Smooth muscle cell (in vitro differentiated cells): ENCODE results near the gene ALKBH2. TPM values are rescaled to one million over a fixed set of nuclear protein-coding genes. Genes with fewer than 3 reads are reported as not detected.

Experiments used
- DNase-seq: peaks from one replicate; lab custom pipeline; 2025; ENCODE audit not compliant: unreplicated experiment; lab: John Stamatoyannopoulos, UW
- H2AFZ ChIP-seq: fragments of 200-600 bp; sonication (generic); 2 replicates; pipeline ENCODE4 v1.6.0; 2016; ENCODE audit warnings: antibody characterized with exemption, low read depth, mild to moderate bottlenecking
- H3F3A ChIP-seq: fragments of 200-600 bp; sonication (generic); 2 replicates; pipeline ENCODE4 v1.6.0; 2017; ENCODE audit warnings: antibody characterized with exemption, low read depth
- H3K27ac ChIP-seq: fragments of 200-600 bp; sonication (generic); 2 replicates; pipeline ENCODE4 v1.5.1; 2016; ENCODE audit warnings: low read depth, mild to moderate bottlenecking
- H3K27me3 ChIP-seq: fragments of 200-600 bp; sonication (generic); 2 replicates; pipeline ENCODE4 v1.6.1; 2016; ENCODE audit warnings: low read depth, mild to moderate bottlenecking
- H3K36me3 ChIP-seq: fragments of 200-600 bp; sonication (generic); 2 replicates; pipeline ENCODE4 v1.5.1; 2016; ENCODE audit warnings: low read depth
- H3K4me1 ChIP-seq: fragments of 200-600 bp; sonication (generic); 2 replicates; pipeline ENCODE4 v1.5.1; 2016; ENCODE audit warnings: low read depth
- H3K4me2 ChIP-seq: fragments of 200-600 bp; sonication (generic); 2 replicates; pipeline ENCODE4 v1.6.0; 2016; ENCODE audit warnings: mild to moderate bottlenecking
- H3K4me3 ChIP-seq: fragments of 200-600 bp; sonication (generic); 2 replicates; pipeline ENCODE4 v1.5.1; 2016; ENCODE audit warnings: mild to moderate bottlenecking
- H3K79me2 ChIP-seq: fragments of 200-600 bp; sonication (generic); 2 replicates; pipeline ENCODE4 v1.6.0; 2016; ENCODE audit warnings: low read depth, mild to moderate bottlenecking
- H3K9ac ChIP-seq: fragments of 200-600 bp; sonication (generic); 2 replicates; pipeline ENCODE4 v1.6.0; 2016; ENCODE audit warnings: low read depth
- H3K9me3 ChIP-seq: fragments of 200-600 bp; sonication (generic); replicated peaks from 2 replicates; pipeline ENCODE4 v1.5.1; 2016; ENCODE audit warnings: low read depth
- H4K20me1 ChIP-seq: fragments of 200-600 bp; sonication (generic); 2 replicates; pipeline ENCODE4 v1.6.0; 2016; ENCODE audit warnings: low read depth
- WGBS: methylation state at CpG from one replicate; pipeline ENCODE4 v1.1.7; 2016; ENCODE audit warnings: low lambda C conversion rate; 5-methylcytosine and 5-hydroxymethylcytosine counted together
- polyA plus RNA-seq: library from polyadenylated mRNA; unstranded; fragments of >200 nt; fragmentation: Nextera tagmentation; extraction: Ambion mirVana; gene quantifications from 2 replicates; pipeline ENCODE4 v1.2.1, GENCODE V29; 2016
- total RNA-seq: library from RNA; depleted of rRNA; stranded (reverse); fragments of >200 nt; gene quantifications from 2 replicates; pipeline ENCODE4 v1.2.3, GENCODE V29; 2014
- TF ChIP-seq, protein P1 (sequence below): fragments of 200-600 bp; sonication (generic); IDR thresholded peaks from 2 replicates; pipeline ENCODE4 v1.5.1; 2017; ENCODE audit warnings: borderline replicate concordance, mild to moderate bottlenecking, antibody characterized with exemption; ENCODE audit not compliant: insufficient read depth, poor library complexity, severe bottlenecking

ALKBH2 gene
- total and polyA plus RNA-seq, 2 experiments from 2014 or later: 13.6 to 17.6 TPM

GRCh38 chr12:109109746-109110350, 16.6 kb upstream of the ALKBH2 start:
- Histone ChIP-seq H3K36me3 (no peaks in the 10 kb centered on the region), H3K4me3 (no peak overlapping the region), H3K9me3 (no peaks in the 10 kb centered on the region), H3K4me1 (peaks cover 9% of the 10 kb centered on the region), H4K20me1 (no peaks in the 10 kb centered on the region), H3K27ac (peak overlapping the region; percentile 93), H2AFZ (no peak overlapping the region), H3K4me2 (no peak overlapping the region), H3K9ac (no peak overlapping the region), H3K27me3 (no peaks in the 10 kb centered on the region), H3K79me2 (no peaks in the 10 kb centered on the region), H3F3A (peaks cover 16% of the 10 kb centered on the region)
- no peak for DNase-seq
- 92% methylated on average over 6 of the region's 6 CpGs for WGBS
- TF ChIP-seq, protein P1, sequence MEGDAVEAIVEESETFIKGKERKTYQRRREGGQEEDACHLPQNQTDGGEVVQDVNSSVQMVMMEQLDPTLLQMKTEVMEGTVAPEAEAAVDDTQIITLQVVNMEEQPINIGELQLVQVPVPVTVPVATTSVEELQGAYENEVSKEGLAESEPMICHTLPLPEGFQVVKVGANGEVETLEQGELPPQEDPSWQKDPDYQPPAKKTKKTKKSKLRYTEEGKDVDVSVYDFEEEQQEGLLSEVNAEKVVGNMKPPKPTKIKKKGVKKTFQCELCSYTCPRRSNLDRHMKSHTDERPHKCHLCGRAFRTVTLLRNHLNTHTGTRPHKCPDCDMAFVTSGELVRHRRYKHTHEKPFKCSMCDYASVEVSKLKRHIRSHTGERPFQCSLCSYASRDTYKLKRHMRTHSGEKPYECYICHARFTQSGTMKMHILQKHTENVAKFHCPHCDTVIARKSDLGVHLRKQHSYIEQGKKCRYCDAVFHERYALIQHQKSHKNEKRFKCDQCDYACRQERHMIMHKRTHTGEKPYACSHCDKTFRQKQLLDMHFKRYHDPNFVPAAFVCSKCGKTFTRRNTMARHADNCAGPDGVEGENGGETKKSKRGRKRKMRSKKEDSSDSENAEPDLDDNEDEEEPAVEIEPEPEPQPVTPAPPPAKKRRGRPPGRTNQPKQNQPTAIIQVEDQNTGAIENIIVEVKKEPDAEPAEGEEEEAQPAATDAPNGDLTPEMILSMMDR: no peak

DNA sequence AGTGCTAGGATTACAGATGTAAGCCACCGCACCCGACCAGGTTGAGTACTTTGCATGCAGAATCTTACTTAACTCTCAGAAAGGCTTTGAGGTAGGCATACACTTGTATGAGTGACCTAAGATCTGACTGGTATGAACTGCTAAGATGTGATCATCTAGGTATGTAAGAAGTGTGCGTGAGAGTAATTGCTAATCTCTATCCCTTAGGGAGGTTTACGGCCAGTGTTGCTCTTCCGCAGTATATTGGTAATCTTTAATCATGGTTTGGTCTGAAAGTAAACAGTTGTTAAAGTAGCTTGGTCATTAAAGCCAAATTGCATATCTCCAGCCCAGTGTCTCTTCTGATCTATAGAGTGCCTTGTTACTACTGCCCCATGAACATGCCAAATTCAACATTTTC, 11.9 kb upstream of the ALKBH2 start:
- peaks cover 4% of the 10 kb centered on the region for H4K20me1 ChIP-seq
- TF ChIP-seq, protein P1: no peak
- H3K9ac ChIP-seq: no peak overlapping the region
- no peak overlapping the region for H3K4me3 ChIP-seq
- DNase-seq: no peak
- H3K4me1 ChIP-seq: no peaks in the 10 kb centered on the region
- no peaks in the 10 kb centered on the region for H3K9me3 ChIP-seq
- 89% methylated on average over 5 of the region's 5 CpGs for WGBS
- H3K27me3 ChIP-seq: no peaks in the 10 kb centered on the region
- H3F3A ChIP-seq: peaks cover 2% of the 10 kb centered on the region
- no peak overlapping the region for H2AFZ ChIP-seq
- no peak overlapping the region for H3K4me2 ChIP-seq
- peaks cover 7% of the 10 kb centered on the region for H3K79me2 ChIP-seq
- H3K36me3 ChIP-seq: peaks cover 8% of the 10 kb centered on the region
- H3K27ac ChIP-seq: no peak overlapping the region

DNA sequence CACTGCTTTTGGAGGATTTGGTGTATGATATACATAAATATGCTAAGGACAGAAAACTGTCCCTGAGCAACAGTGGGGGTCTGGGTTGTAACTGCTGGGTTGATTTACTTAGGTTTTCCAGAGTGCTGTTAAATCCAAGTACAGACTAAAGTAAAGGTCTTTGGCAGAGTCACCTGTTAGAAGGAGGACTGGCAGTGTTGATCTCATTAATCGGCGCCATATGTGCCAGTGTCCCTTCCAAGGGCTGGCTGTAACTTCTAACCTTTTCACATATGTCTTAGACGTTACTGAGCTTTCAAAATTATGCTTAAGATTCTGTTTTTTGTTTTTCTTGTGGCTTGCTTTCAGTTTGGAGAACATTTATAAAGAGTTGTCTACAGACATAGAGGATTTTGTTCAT, 9.2 kb upstream of the ALKBH2 start:
- H2AFZ ChIP-seq: no peak overlapping the region
- H3K4me3 ChIP-seq: no peak overlapping the region
- WGBS: 95% methylated on average over 3 of the region's 3 CpGs
- no peak overlapping the region for H3K9ac ChIP-seq
- peaks cover 4% of the 10 kb centered on the region for H4K20me1 ChIP-seq
- no peaks in the 10 kb centered on the region for H3F3A ChIP-seq
- DNase-seq: no peak
- peaks cover 8% of the 10 kb centered on the region for H3K4me1 ChIP-seq
- no peak overlapping the region for H3K4me2 ChIP-seq
- peaks cover 8% of the 10 kb centered on the region for H3K36me3 ChIP-seq
- no peaks in the 10 kb centered on the region for H3K9me3 ChIP-seq
- H3K27ac ChIP-seq: peak overlapping the region; percentile 81
- H3K27me3 ChIP-seq: no peaks in the 10 kb centered on the region
- TF ChIP-seq, protein P1: no peak
- H3K79me2 ChIP-seq: peaks cover 21% of the 10 kb centered on the region

GRCh38 chr12:109100741-109101140, 7.5 kb upstream of the ALKBH2 start:
- 93% methylated on average over 4 of the region's 4 CpGs for WGBS
- TF ChIP-seq, protein P1: no peak
- no peak overlapping the region for H3K4me2 ChIP-seq

More at GRCh38 chr12:109100741-109101140, 7.5 kb upstream of the ALKBH2 start:
- Histone ChIP-seq H3K27ac (no peak overlapping the region), H3K4me3 (no peak overlapping the region), H2AFZ (no peak overlapping the region), H3K9me3 (no peaks in the 10 kb centered on the region), H4K20me1 (peaks cover 4% of the 10 kb centered on the region), H3K36me3 (peaks cover 8% of the 10 kb centered on the region), H3K27me3 (no peaks in the 10 kb centered on the region), H3K9ac (no peak overlapping the region), H3F3A (no peaks in the 10 kb centered on the region), H3K79me2 (peaks cover 21% of the 10 kb centered on the region), H3K4me1 (peaks cover 8% of the 10 kb centered on the region)
- DNase-seq: no peak
